ENCODE measurements around the gene ACTR8. TPM values are rescaled to one million over a fixed set of nuclear protein-coding genes. Genes with fewer than 3 reads are reported as not detected.

ACTR8 gene
- total and polyA plus RNA-seq, 2 of the 4 experiments (the other 2 are of a cell fraction) = 20.3 to 31.4 TPM

- POLR2A ChIA-PET (ENCODE audit: unreplicated experiment) = no interaction called here
- Histone ChIP-seq H2AK5ac (ENCODE audit: low read depth, low read length) (no peak overlapping the region), H3K23ac (ENCODE audit: low read depth, low read length) (no peak overlapping the region), H2BK15ac (ENCODE audit: low read depth, low read length) (no peak overlapping the region), H3K27ac (ENCODE audit: insufficient read depth, low read length) (no peak overlapping the region), H3K9me3 (ENCODE audit: control insufficient read depth, insufficient read depth, low read length) (no peaks in the 10 kb centered on the region), H3K4me1 (ENCODE audit: control insufficient read depth, insufficient read depth, low read length) (no peaks in the 10 kb centered on the region), H2BK120ac (ENCODE audit: low read depth, low read length) (no peak overlapping the region), H3K79me1 (ENCODE audit: low read depth in 1 of 2, low read length in 2 of 2) (no peaks in the 10 kb centered on the region), H2AFZ (replicated peaks; ENCODE audit: low read length, poor library complexity) (no peak overlapping the region), H2BK5ac (ENCODE audit: low read depth, low read length, poor library complexity, severe bottlenecking) (no peak overlapping the region), H3K4me3 (ENCODE audit: insufficient read depth, low read depth, low read length) (no peak overlapping the region), H3K27me3 (ENCODE audit: control insufficient read depth, insufficient read depth, low read length) (no peaks in the 10 kb centered on the region; the same call in 1 of the 2 replicates), H3K14ac (replicated peaks; ENCODE audit: low read depth, low read length) (no peak overlapping the region), H3K9ac (ENCODE audit: low read depth, low read length) (no peak overlapping the region), H4K5ac (ENCODE audit: low read depth, low read length) (no peak overlapping the region), H3K4ac (ENCODE audit: low read depth, low read length) (no peak overlapping the region), H3K18ac (ENCODE audit: low read depth, low read length) (no peak overlapping the region), H3K4me2 (ENCODE audit: low read depth, low read length) (no peak overlapping the region), H2BK20ac (ENCODE audit: low read depth, low read length) (no peak overlapping the region), H3K9me1 (ENCODE audit: insufficient read depth, low read length) (no peaks in the 10 kb centered on the region), H4K20me1 (ENCODE audit: insufficient read depth, low read length) (no peaks in the 10 kb centered on the region), H2AK9ac (replicated peaks; ENCODE audit: low read depth, low read length, poor library complexity) (no peak overlapping the region), H3K36me3 (ENCODE audit: control insufficient read depth, insufficient read depth, low read length) (no peaks in the 10 kb centered on the region), H4K91ac (ENCODE audit: insufficient read depth, low read depth, low read length) (no peak overlapping the region), H3K56ac (ENCODE audit: extremely low read depth, insufficient read depth, low read length) (no peak overlapping the region), H4K8ac (ENCODE audit: low read depth in 2 of 2, low read length in 2 of 2) (no peak overlapping the region)
- in situ Hi-C loops (cut with MboI; ENCODE audit: low sequenced_read_pairs) (no loop called here), dilution Hi-C loops (cut with HindIII; ENCODE audit: low sequenced_read_pairs, unreplicated experiment) (no loop called here), intact Hi-C loops (cut with micrococcal nuclease) (no loop called here)
- CTCF ChIA-PET = interaction anchor here (0.6 kb wide), 1 partner anchor 446 kb away, joined by 3 read pairs; no protein-coding TSS in a partner anchor
- ATAC-seq (ENCODE audit: low read depth) (no peak), DNase-seq (no peak)
- no CpG with 5 or more reads among the region's 1 CpG for WGBS, 2 experiments (ENCODE audit: extremely low coverage in 2 of 2, insufficient read length in 1 of 2)
- BruUV-seq (replicated peaks) = no TSS peak
- TF ChIP-seq RFX5 (IDR thresholded peaks at IDR 0.05; ENCODE audit: low read depth, low read length) (no peak), CEBPB (IDR thresholded peaks at IDR 0.05; ENCODE audit: low read depth, low read length) (no peak), MAFK (IDR thresholded peaks at IDR 0.05; ENCODE audit: low read depth, low read length) (no peak), BHLHE40 (IDR thresholded peaks at IDR 0.05; ENCODE audit: low read depth, low read length) (no peak), MXI1 (IDR thresholded peaks at IDR 0.05; ENCODE audit: borderline replicate concordance, low read depth, low read length) (no peak), MAZ (IDR thresholded peaks at IDR 0.05; ENCODE audit: borderline replicate concordance, low read depth, low read length) (no peak), FOS (IDR thresholded peaks at IDR 0.05; ENCODE audit: low read depth, low read length) (no peak), SMC3 (IDR thresholded peaks at IDR 0.05; ENCODE audit: low read depth, low read length) (no peak), CHD1 (IDR thresholded peaks at IDR 0.05; ENCODE audit: low read depth, low read length) (no peak), CTCF (conservative IDR thresholded peaks at IDR 0.05; ENCODE audit: low read depth, low read length) (no peak), POLR2A (IDR thresholded peaks at IDR 0.05; ENCODE audit: low read depth, low read length) (no peak), ELK1 (IDR thresholded peaks at IDR 0.05; ENCODE audit: borderline replicate concordance, low read depth, low read length) (no peak), RCOR1 (IDR thresholded peaks at IDR 0.05; ENCODE audit: insufficient replicate concordance, low read length) (no peak)
Observed at GRCh38 chr3:53835257-53835656, 46.7 kb downstream of the ACTR8 start.
